Mucosa of stomach (tissue), 1 donor: ENCODE measurements around the gene ATXN7L3.

Experiments used
- H3K27me3 ChIP-seq: one replicate; pipeline ENCODE4 v1.7.0; 2013; ENCODE audit warnings: mild to moderate bottlenecking, low read length; ENCODE audit not compliant: control insufficient read depth, insufficient read depth
- H3K36me3 ChIP-seq: one replicate; pipeline ENCODE4 v1.7.0; 2013; ENCODE audit warnings: low read length; ENCODE audit not compliant: control insufficient read depth, insufficient read depth
- H3K4me1 ChIP-seq: one replicate; pipeline ENCODE4 v1.7.0; 2013; ENCODE audit warnings: mild to moderate bottlenecking, low read length; ENCODE audit not compliant: control insufficient read depth, insufficient read depth
- H3K4me3 ChIP-seq: one replicate; pipeline ENCODE4 v1.7.0; 2013; ENCODE audit warnings: low read length
- H3K9ac ChIP-seq: one replicate; pipeline ENCODE4 v1.7.0; 2013; ENCODE audit warnings: mild to moderate bottlenecking, low read length, moderate library complexity
- H3K9me3 ChIP-seq: one replicate; pipeline ENCODE4 v1.7.0; 2013; ENCODE audit warnings: mild to moderate bottlenecking, low read length, moderate library complexity; ENCODE audit not compliant: control insufficient read depth
- donor health status: Pancreatic carcinoma.

The ATXN7L3 gene

GRCh38 chr17:44176671-44177501 is 22.8 kb downstream of the ATXN7L3 start:
- no peaks in the 10 kb centered on the region for H3K36me3 ChIP-seq
- no peaks in the 10 kb centered on the region for H3K9me3 ChIP-seq
- no peak overlapping the region for H3K9ac ChIP-seq
- H3K4me1 ChIP-seq, result no peaks in the 10 kb centered on the region
- H3K27me3 ChIP-seq, result no peaks in the 10 kb centered on the region
- H3K4me3 ChIP-seq, result no peak overlapping the region

GRCh38 chr17:44176257-44176656 is 23.4 kb downstream of the ATXN7L3 start:
- Histone ChIP-seq H3K4me3 (no peak overlapping the region), H3K36me3 (no peaks in the 10 kb centered on the region), H3K9ac (no peak overlapping the region), H3K4me1 (no peaks in the 10 kb centered on the region), H3K9me3 (no peaks in the 10 kb centered on the region), H3K27me3 (no peaks in the 10 kb centered on the region)

GRCh38 chr17:44174427-44174826 is 25.3 kb downstream of the ATXN7L3 start:
- no peaks in the 10 kb centered on the region for H3K9me3 ChIP-seq
- H3K36me3 ChIP-seq, result no peaks in the 10 kb centered on the region
- no peak overlapping the region for H3K9ac ChIP-seq
- H3K4me1 ChIP-seq, result peaks cover 6% of the 10 kb centered on the region
- H3K4me3 ChIP-seq, result no peak overlapping the region
- H3K27me3 ChIP-seq, result peaks cover 12% of the 10 kb centered on the region

- H3K36me3 ChIP-seq, result no peaks in the 10 kb centered on the region
- no peak overlapping the region for H3K9ac ChIP-seq
- peaks cover 17% of the 10 kb centered on the region for H3K4me1 ChIP-seq
- H3K4me3 ChIP-seq, result no peak overlapping the region
- H3K9me3 ChIP-seq, result no peaks in the 10 kb centered on the region
- H3K27me3 ChIP-seq, result peaks cover 12% of the 10 kb centered on the region
Observed at GRCh38 chr17:44171931-44172455, 27.7 kb downstream of the ATXN7L3 start.

- H3K9me3 ChIP-seq, result no peaks in the 10 kb centered on the region
- H3K9ac ChIP-seq, result no peak within 1 kb of the TSS
- H3K4me1 ChIP-seq, result peaks cover 17% of the 10 kb centered on the region
- peaks cover 12% of the 10 kb centered on the region for H3K27me3 ChIP-seq
- H3K4me3 ChIP-seq, result no peak within 1 kb of the TSS
- H3K36me3 ChIP-seq, result no peaks in the 10 kb centered on the region
Observed at GRCh38 chr17:44170499-44171201, 29.0 kb downstream of the ATXN7L3 start, which contains the start of gene ASB16. Gene ASB16, plus strand, starts transcription at chr17:44170704. Its CDS starts 86 bp downstream, at chr17:44170790.

- H3K36me3 ChIP-seq, result no peaks in the 10 kb centered on the region
- peaks cover 12% of the 10 kb centered on the region for H3K27me3 ChIP-seq
- peaks cover 17% of the 10 kb centered on the region for H3K4me1 ChIP-seq
- H3K9me3 ChIP-seq, result no peaks in the 10 kb centered on the region
- H3K9ac ChIP-seq, result no peak overlapping the region
- H3K4me3 ChIP-seq, result no peak overlapping the region
Observed at GRCh38 chr17:44170135-44170498, 29.6 kb downstream of the ATXN7L3 start.

GRCh38 chr17:44167181-44167861 is 32.4 kb downstream of the ATXN7L3 start:
- Histone ChIP-seq H3K4me1 (peaks cover 17% of the 10 kb centered on the region), H3K9me3 (no peaks in the 10 kb centered on the region), H3K36me3 (no peaks in the 10 kb centered on the region), H3K4me3 (no peak overlapping the region), H3K9ac (no peak overlapping the region), H3K27me3 (peaks cover 12% of the 10 kb centered on the region)

- Histone ChIP-seq H3K27me3 (no peaks in the 10 kb centered on the region), H3K4me1 (peaks cover 11% of the 10 kb centered on the region), H3K36me3 (no peaks in the 10 kb centered on the region), H3K9me3 (no peaks in the 10 kb centered on the region), H3K9ac (no peak overlapping the region), H3K4me3 (no peak overlapping the region)
Observed at GRCh38 chr17:44164476-44164875, 35.2 kb downstream of the ATXN7L3 start.

- Histone ChIP-seq H3K27me3 (no peaks in the 10 kb centered on the region), H3K36me3 (no peaks in the 10 kb centered on the region), H3K9ac (no peak overlapping the region), H3K4me1 (no peaks in the 10 kb centered on the region), H3K4me3 (no peak overlapping the region), H3K9me3 (no peaks in the 10 kb centered on the region)
Observed at GRCh38 chr17:44159519-44160210, 40.0 kb downstream of the ATXN7L3 start.

- H3K9me3 ChIP-seq, result no peaks in the 10 kb centered on the region
- no peaks in the 10 kb centered on the region for H3K27me3 ChIP-seq
- no peak overlapping the region for H3K4me3 ChIP-seq
- H3K4me1 ChIP-seq, result no peaks in the 10 kb centered on the region
- no peak overlapping the region for H3K9ac ChIP-seq
- no peaks in the 10 kb centered on the region for H3K36me3 ChIP-seq
Observed at GRCh38 chr17:44155488-44155887, 44.2 kb downstream of the ATXN7L3 start.

GRCh38 chr17:44152875-44153274 is 46.8 kb downstream of the ATXN7L3 start:
- Histone ChIP-seq H3K9ac (no peak overlapping the region), H3K4me1 (no peaks in the 10 kb centered on the region), H3K27me3 (no peaks in the 10 kb centered on the region), H3K9me3 (no peaks in the 10 kb centered on the region), H3K4me3 (no peak overlapping the region), H3K36me3 (no peaks in the 10 kb centered on the region)
